ENCODE results near the gene PLCB1.

GRCh38 chr20:8854571-8854970 is 722.5 kb downstream of the PLCB1 start:
- no peak for TF ChIP-seq EZH2 (IDR thresholded peaks at IDR 0.05; ENCODE audit: borderline replicate concordance, low read depth, low read length, poor library complexity, severe bottlenecking)
- TF ChIP-seq CTCF (conservative IDR thresholded peaks at IDR 0.05; ENCODE audit: low read depth, low read length): no peak
